Endometrial microvascular endothelial cells (primary cell): ENCODE data around the gene ACACA. TPM values are rescaled to one million over a fixed set of nuclear protein-coding genes. Genes with fewer than 3 reads are reported as not detected.
"Not testable (repeated sequence)": the region's sequence is repeated elsewhere in the genome, so short reads cannot be mapped to it uniquely, and the experiment has no call there.

Experiments
- in situ Hi-C: cut with HindIII; loops from 2 replicates; pipeline ENCODE4 v1.10.0; 2017; ENCODE audit warnings: low sequenced_read_pairs, low pct_unique_long_range_greater_than_20kb; ENCODE audit errors: inconsistent ontology term
- total RNA-seq: library from RNA; depleted of rRNA; stranded (reverse); fragments of >200 nt; gene quantifications from one replicate; pipeline ENCODE4 v1.2.3, GENCODE V29; 2015; ENCODE audit errors: inconsistent ontology term

The ACACA gene
- total RNA-seq, 1 donor from 2014 or later: 28.0 TPM

- in situ Hi-C loops: no loop called here
Measured at GRCh38 chr17:37162800-37163199, 243.8 kb downstream of the ACACA start.

GRCh38 chr17:37160944-37161343 is 245.7 kb downstream of the ACACA start:
- in situ Hi-C loops: no loop called here

- in situ Hi-C loops: no loop called here
Measured at GRCh38 chr17:37158290-37158689, 248.3 kb downstream of the ACACA start.

- in situ Hi-C loops: no loop called here
Measured at GRCh38 chr17:37148156-37148555, 258.5 kb downstream of the ACACA start.

GRCh38 chr17:37147301-37147812 is 259.3 kb downstream of the ACACA start:
- in situ Hi-C loops: no loop called here

GRCh38 chr17:37146086-37147064 is 260.3 kb downstream of the ACACA start:
- in situ Hi-C loops: no loop called here

GRCh38 chr17:37144075-37144701 is 262.4 kb downstream of the ACACA start:
- in situ Hi-C loops: no loop called here

- in situ Hi-C loops: not testable (repeated sequence)
Measured at GRCh38 chr17:37143558-37143957, 263.1 kb downstream of the ACACA start.

GRCh38 chr17:37142294-37142896 is 264.2 kb downstream of the ACACA start:
- in situ Hi-C loops: no loop called here

- in situ Hi-C loops: no loop called here
Measured at GRCh38 chr17:37138571-37139120, 268.0 kb downstream of the ACACA start.

GRCh38 chr17:37137906-37138514 is 268.6 kb downstream of the ACACA start:
- in situ Hi-C loops: no loop called here

- in situ Hi-C loops: no loop called here
Measured at GRCh38 chr17:37137070-37137610, 269.5 kb downstream of the ACACA start.

GRCh38 chr17:37135576-37135975 is 271.1 kb downstream of the ACACA start:
- in situ Hi-C loops: no loop called here

- in situ Hi-C loops: no loop called here
Measured at GRCh38 chr17:37134050-37134449, 272.6 kb downstream of the ACACA start.

GRCh38 chr17:37133136-37133535 is 273.5 kb downstream of the ACACA start:
- in situ Hi-C loops: no loop called here

- in situ Hi-C loops: no loop called here
Measured at GRCh38 chr17:37131669-37132611, 274.7 kb downstream of the ACACA start.

- in situ Hi-C loops: no loop called here
Measured at GRCh38 chr17:37130984-37131446, 275.6 kb downstream of the ACACA start.

- in situ Hi-C loops: no loop called here
Measured at GRCh38 chr17:37124821-37125173, 281.8 kb downstream of the ACACA start.
